HL-60 (cell line): ENCODE measurements around the gene USP44.

Experiments used
- DNase-seq, 2 experiments: peaks; one replicate each; pipeline ENCODE4 v3.0.0-alpha.2; 2010 to 2020; ENCODE audit warnings: low read depth in 1 of 2, low spot score in 1 of 2
- H3K27ac ChIP-seq: fragments of 250-450 bp; sonication (Bioruptor Pico); replicated peaks from 2 replicates; pipeline ENCODE4 v1.5.1; 2020; ENCODE audit warnings: mild to moderate bottlenecking, moderate library complexity
- H3K27me3 ChIP-seq: fragments of 250-450 bp; sonication (Bioruptor Pico); 2 replicates; pipeline ENCODE4 v1.5.1; 2021; ENCODE audit warnings: mild to moderate bottlenecking, moderate library complexity; ENCODE audit not compliant: insufficient read depth, poor library complexity, severe bottlenecking
- H3K4me3 ChIP-seq: replicated peaks from 2 replicates; pipeline ENCODE4 v1.5.1; 2011; ENCODE audit warnings: mild to moderate bottlenecking, control low read depth, low read length; ENCODE audit not compliant: insufficient read depth
- CTCF ChIP-seq: IDR thresholded peaks from one replicate; pipeline ENCODE4 v1.5.1; 2011; ENCODE audit warnings: low read length, control low read depth, inconsistent platforms; ENCODE audit not compliant: insufficient read depth
- GABPA ChIP-seq: IDR thresholded peaks from 2 replicates; pipeline ENCODE4 v1.6.1; 2012; ENCODE audit warnings: low read depth
- POLR2AphosphoS5 ChIP-seq: IDR thresholded peaks from 2 replicates; pipeline ENCODE4 v1.6.1; 2012; ENCODE audit warnings: low read depth
- REST ChIP-seq: IDR thresholded peaks from 2 replicates; pipeline ENCODE4 v1.6.1; 2012; ENCODE audit warnings: low read depth; ENCODE audit not compliant: insufficient replicate concordance
- SPI1 ChIP-seq: IDR thresholded peaks from 2 replicates; pipeline ENCODE4 v1.6.1; 2012; ENCODE audit warnings: low read depth, mild to moderate bottlenecking, borderline replicate concordance

Gene USP44

GRCh38 chr12:95497031-95497430 lies 54.2 kb downstream of the USP44 start:
- Histone ChIP-seq H3K27ac (no peak overlapping the region), H3K4me3 (no peak overlapping the region), H3K27me3 (no peaks in the 10 kb centered on the region)
- TF ChIP-seq REST (no peak), POLR2AphosphoS5 (no peak), GABPA (no peak), SPI1 (no peak), CTCF (no peak)
- DNase-seq: no peak

- no peak overlapping the region for H3K27ac ChIP-seq
- no peak for DNase-seq
- TF ChIP-seq GABPA (no peak), REST (no peak), CTCF (no peak), POLR2AphosphoS5 (no peak), SPI1 (no peak)
- no peaks in the 10 kb centered on the region for H3K27me3 ChIP-seq
- no peak overlapping the region for H3K4me3 ChIP-seq
Observed at GRCh38 chr12:95495433-95495832, 55.8 kb downstream of the USP44 start.

- no peak for TF ChIP-seq CTCF
- no peak for TF ChIP-seq REST
- TF ChIP-seq GABPA: no peak
- no peak for TF ChIP-seq POLR2AphosphoS5
- no peak for TF ChIP-seq SPI1
- no peak for DNase-seq
- Histone ChIP-seq H3K4me3 (no peak overlapping the region), H3K27ac (no peak overlapping the region), H3K27me3 (no peaks in the 10 kb centered on the region)
Observed at GRCh38 chr12:95494888-95495287, 56.4 kb downstream of the USP44 start.
